GM18951 (cell line): ENCODE results near the gene MYO10.
"Not testable (repeated sequence)": the region's sequence is repeated elsewhere in the genome, so short reads cannot be mapped to it uniquely, and the experiment has no call there.

Experiments
- POLR2A ChIP-seq: IDR thresholded peaks from 4 replicates; pipeline ENCODE4 v1.6.1; 2011; ENCODE audit warnings: mild to moderate bottlenecking; ENCODE audit not compliant: insufficient read length, insufficient read depth; ENCODE audit errors: extremely low read depth
- in situ Hi-C: fragments of 300-500 bp; cut with MboI; formaldehyde crosslinking; loops from one replicate; pipeline ENCODE4 v1.12.0; 2022; ENCODE audit warnings: low sequenced_read_pairs, mixed read lengths, inconsistent platforms; ENCODE audit not compliant: unreplicated experiment

MYO10 gene

DNA sequence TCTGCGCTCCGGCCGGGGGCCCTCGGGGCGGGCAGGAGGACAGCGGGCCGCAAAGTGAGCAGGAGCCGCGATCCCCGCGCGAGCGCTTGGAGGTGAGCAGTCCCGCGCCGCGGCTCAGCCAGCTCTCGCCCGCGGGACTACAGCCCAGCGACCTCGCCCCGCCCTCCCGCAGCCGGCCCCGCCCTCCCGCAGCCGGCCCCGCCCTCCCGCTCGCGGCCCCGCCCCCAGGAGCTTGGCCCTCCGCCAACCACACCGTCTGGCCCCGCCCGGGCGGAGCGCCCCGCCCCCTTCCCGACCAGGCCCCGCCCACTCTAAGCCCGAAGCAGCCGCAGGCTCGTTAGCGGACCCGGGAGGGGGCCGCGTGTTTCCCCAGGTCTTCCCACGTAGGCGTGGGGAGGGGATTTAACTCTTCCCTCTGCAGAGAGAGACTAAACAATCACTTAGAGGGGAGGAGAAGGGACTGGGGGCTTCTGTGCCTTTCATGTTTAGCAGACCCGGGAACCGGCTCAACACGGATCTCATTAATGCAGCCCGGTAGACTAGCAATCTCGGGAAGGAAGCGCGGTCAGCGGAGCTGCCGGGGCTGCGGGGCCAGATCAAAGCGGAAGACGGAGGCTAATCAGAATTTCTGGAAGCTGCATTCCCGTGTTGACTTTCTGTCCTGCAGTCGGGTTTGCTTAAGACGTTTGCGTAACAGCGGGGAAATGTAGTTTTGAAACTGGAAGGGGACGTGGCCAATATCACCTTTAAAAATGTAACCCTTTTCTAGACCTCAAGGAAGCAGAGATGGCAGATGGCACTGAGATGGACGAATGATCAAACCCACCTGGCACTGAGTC is at the start of gene MYO10:
Gene MYO10, minus strand, starts transcription at position 139 of the 839 bp plus-strand sequence. CDS start 480 bp downstream, outside the sequence.
- in situ Hi-C loops: no loop called here
- no peak for TF ChIP-seq POLR2A

DNA sequence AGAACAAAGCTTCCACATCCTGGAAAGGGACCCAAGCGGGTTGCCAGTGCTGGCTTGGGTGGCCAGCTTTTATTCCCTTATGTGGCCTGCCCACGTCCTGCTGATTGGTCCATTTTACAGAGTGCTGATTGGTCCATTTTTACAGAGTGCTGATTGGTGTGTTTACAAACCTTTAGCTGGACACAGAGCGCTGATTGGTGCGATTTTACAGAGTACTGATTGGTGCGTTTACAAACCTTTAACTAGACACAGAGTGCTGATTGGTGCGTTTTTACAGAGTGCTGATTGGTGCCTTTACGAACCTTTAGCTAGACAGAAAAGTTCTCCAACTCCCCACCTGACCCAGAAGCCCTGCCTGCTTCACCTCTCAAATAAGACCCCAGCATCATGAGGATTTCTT is 49.2 kb upstream of the MYO10 start:
- in situ Hi-C loops: not testable (repeated sequence)

DNA sequence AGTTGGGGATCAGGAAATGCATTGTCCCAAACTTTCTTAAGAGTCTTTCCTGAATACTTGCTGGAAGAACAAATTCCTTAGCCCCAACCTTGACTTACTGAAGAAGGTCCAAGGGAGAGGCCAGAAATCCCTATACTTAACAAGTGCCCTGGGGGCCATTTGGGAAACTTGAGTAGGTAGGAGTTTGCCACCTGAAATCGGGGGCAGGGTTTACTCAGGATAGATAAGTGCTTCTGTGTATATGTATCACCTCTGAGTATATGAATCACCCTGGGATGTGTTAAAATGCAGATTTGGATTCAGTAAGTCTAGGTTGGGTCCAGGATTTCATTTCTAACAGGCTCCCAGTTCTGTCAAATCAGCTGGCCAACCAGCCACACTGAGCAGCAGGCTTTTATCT is 47.9 kb upstream of the MYO10 start:
- no peak for TF ChIP-seq POLR2A
- in situ Hi-C loops: no loop called here

DNA sequence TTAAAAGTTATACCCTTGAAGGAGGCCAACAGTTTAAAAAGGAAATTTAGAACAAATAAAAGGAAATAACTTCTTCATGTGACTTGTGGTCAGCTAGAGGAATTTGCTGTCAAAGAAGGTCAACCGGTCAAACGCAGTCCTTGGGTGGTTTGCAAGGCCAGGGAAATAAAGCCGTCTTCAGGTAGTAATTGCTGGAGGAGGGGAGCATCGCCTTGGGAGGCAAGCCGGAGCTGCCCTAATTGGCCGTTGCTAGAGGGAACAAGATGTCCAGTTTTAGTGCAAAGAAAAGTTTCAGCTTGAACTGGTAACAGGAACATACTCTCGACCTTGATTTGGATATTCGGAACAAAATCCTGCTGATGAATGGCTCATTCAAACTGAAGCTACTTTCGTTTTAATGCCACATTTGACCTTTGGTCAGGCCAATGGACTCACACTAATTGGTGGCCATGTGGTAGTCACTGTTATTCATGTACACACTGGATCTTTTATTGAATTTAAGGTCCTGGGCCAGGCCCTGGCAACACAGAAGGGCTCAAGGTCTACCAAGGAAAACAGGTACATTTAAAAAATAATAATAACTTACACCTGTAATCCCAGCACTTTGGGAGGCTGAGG is 47.0 kb upstream of the MYO10 start:
- no peak for TF ChIP-seq POLR2A
- in situ Hi-C loops: no loop called here

DNA sequence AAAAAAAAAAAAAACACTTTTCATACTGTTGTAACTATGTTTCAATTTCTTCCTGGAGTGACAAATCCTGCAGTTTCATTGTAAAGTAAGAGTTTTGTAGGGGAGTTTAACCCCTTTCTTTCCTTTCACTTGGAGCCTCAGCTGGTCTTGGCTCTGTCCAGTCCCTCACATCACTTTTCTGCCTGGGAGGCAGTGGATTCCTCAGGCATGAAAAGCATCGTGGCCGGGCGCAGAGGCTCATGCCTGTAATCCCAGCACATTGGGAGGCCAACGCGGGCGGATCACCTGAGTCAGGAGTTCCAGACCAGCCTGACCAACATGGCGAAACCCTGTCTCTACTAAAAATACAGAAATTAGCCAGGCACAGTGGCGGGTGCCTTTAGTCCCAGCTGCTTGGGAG is 45.6 kb upstream of the MYO10 start:
- in situ Hi-C loops: no loop called here
- TF ChIP-seq POLR2A: no peak

DNA sequence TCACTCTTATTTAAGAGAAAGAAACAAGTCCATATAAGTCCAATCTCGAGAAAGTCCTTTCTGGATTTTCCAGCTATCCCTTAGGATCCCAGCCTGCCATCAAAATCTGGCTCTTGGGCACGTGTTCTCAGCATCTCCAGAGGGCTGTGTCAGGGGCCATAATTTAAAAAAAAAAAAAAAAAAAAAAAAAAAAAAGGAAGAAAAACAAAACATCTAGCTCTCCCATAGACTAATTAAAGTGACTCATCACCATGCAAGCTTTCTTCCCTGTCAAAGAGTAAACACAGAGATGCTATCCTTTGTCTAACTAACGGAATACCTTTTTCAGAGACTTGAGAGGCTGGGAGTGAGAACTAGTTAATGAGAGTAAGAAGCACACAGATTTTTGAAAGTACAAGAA is 44.9 kb upstream of the MYO10 start:
- no peak for TF ChIP-seq POLR2A
- in situ Hi-C loops: no loop called here

DNA sequence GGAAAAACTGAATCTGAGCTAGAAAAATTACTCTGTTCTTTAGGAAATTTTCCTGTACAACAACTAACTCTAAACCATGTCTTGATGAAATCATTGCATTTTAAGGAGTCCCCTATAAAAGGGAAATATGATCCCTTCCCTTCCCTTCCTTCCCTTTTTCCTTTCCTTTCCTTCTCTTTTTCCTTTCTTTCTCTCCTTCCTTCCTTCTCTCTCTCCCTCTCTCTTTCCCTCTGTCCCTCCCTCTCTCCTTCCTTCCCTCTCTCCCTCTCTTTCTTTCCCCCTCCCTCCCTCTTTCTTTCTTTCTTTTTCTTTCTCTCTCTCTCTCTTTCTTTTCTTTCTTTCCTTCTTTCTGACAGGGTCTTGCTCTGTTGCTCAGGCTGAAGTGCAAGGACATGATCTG is 42.2 kb upstream of the MYO10 start:
- TF ChIP-seq POLR2A: no peak
- in situ Hi-C loops: no loop called here

DNA sequence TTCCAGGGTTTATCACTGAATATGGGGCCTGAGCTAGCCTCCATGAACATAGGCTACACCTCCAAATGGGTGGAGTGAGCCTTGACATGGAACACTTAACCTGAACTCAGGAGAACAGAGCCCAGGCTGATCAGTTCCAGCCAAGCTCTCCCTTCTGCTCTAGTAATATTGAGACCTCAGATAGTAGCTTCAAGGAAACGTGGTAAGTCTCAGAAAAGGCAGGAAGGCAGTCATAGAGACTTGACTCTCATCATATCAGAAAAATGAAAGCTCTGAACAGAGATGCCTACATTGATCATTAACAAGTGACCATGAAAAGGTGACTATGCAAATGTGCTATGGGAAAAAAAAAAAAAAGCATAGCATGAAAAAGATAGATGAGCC is 40.5 kb upstream of the MYO10 start:
- in situ Hi-C loops: no loop called here
- TF ChIP-seq POLR2A: no peak

DNA sequence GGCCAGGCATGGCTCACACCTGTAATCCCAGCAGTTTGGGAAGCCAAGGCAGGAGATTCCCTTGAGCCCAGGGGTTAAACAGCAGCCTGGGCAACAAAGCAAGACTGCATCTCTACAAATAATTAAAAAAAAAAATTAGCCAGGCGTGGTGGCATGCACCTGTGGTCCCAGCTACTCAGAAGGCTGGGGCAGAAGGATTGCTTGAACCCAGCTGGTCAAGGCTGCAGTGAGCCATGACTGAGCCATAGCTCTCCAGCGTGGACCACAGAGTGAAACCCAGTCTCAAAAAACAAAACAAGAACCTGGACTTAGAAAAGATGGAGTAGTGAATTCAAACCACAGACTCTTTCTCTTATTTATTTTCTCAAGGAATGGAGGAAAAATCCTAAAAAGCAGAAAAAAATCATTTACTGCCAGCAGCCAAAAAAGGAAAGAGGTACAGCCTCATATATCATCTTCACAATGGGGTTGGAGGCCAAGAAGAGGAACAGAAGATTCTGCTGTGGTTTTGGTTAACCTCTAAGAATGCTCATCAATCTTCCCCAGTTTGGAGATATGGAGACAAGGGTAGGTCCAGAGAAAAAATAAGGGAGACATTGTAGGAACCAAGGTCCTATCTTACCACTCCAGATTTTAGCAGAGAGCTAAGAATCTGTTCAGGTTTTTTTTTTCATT is 40.0 kb upstream of the MYO10 start:
- in situ Hi-C loops: no loop called here
- TF ChIP-seq POLR2A: no peak

DNA sequence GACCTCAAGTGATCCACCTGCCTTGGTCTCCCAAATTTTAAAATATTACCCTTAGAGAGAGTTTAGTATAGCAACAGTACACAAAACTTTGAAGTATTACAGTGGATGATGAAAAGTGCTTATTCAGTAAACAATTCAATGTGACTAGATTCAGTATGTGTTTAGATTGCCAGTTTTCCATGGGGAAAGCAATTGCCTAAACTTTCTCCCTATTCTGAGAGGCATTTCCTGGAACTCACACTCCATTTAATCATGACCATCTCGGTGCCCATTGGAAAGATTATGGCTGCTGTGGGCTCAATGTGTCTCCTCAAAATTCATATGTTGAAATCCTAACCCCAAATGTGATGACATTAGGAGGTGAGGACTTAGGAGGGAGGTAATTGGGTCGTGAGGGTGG is 38.9 kb upstream of the MYO10 start:
- TF ChIP-seq POLR2A: no peak
- in situ Hi-C loops: no loop called here

DNA sequence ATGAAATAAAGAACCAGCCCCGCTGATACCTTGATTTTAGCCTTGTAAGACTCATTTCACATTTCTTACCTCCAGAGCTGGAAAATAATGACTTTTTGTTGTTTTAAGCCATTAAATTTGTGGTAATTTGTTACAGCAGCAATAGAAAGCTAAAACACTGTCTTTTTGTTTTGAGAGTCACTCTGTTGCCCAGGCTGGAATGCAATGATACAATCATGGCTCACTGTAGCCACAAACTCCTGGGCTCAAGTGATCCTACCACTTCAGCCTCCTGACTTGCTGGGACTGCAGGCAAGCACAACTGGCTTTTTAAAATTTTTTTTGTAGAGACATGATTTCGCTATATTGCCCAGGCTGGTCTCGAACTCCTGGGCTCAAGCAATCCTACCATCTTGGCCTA is 34.7 kb upstream of the MYO10 start:
- in situ Hi-C loops: no loop called here
- no peak for TF ChIP-seq POLR2A

DNA sequence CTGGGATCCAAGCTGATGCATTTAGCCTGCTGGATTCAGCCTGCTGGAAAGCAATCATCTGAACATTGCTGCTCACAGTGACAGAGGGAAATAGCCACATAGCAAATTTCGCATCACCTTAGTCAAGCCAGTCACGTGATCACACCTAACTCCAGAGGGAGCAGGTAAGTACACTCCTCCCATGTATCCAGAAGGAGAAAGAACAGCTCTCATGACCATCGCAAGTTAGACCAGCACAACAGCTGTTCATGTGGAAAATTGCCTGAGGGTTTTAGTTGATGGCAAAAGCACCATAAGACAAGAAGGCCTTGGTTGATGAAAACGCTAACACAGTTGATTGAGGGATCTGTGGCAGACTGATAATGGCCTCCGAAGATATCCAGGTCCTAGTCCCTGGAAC is 34.2 kb upstream of the MYO10 start:
- in situ Hi-C loops: no loop called here
- no peak for TF ChIP-seq POLR2A

DNA sequence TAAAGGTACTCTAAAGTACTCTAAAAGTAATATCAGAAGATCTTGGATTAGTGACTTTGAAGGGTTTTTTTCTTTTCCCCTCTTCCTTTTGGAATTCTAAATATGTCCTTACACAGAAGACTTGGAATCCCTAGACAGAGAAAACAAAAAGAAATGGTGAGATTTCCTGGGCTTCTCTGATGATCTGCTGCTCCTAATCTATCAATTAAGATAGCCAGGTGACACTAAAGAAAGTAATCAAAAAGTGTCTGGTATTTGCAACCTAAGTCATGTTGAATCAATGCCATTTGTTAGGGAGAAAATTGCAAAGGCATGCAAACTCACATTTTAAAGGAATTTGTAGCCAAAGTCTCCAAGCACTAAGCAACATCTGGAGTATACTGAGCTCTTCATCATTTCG is 29.5 kb upstream of the MYO10 start:
- in situ Hi-C loops: no loop called here
- TF ChIP-seq POLR2A: no peak

DNA sequence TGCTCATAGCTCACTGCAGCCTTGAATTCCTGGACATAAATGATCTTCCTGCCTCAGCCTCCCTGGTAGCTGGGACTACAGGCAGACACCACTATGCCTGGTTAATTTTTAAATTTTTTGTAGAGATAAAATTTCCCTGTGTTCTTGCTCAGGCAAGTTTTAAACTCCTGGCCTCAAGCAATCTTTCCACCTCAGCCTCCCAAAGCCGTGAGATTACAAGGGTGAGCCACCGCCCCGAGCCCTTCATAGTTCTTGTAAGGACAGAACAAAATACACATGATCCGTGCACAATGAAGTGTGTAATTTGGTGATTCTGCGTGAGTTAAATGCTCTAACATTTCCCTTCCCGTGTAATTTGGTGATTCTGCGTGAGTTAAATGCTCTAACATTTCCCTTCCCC is 27.7 kb upstream of the MYO10 start:
- TF ChIP-seq POLR2A: no peak
- in situ Hi-C loops: no loop called here
